ENCODE results near the gene GPR108.

DNA sequence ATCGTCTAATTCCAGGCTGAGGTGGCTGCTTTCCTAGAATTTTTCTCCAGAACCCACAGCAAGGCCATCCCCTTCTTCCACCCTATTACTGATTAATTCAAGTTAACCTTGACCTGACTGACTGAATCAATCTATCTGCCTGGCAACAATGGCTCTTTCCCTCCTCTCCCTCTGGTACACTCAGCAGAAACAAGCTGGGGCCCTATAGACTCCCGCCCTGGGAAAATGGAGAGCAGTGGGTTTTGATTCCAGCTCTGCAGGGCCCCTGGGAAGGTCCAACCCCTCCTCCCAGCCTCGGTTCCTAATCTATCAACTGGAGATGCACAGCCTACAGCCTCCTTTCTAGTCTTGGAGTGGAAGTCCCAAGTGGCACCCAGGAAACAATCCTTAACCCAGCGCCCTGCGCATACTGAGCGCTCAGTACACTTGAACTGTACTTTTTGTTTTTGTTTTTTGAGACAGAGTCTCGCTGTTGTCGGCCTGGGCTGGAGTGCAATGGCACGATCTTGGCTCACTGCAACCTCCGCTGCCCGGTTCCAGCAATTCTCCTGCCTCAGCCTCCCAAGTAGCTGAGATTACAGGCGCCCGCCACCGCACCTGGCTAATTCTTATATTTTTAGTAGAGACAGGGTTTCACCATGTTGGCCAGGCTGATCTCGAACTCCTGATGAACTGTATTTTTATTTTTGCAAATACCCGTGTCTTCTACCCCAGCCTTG is 11.7 kb downstream of the GPR108 start:
- TF ChIP-seq, protein P1, sequence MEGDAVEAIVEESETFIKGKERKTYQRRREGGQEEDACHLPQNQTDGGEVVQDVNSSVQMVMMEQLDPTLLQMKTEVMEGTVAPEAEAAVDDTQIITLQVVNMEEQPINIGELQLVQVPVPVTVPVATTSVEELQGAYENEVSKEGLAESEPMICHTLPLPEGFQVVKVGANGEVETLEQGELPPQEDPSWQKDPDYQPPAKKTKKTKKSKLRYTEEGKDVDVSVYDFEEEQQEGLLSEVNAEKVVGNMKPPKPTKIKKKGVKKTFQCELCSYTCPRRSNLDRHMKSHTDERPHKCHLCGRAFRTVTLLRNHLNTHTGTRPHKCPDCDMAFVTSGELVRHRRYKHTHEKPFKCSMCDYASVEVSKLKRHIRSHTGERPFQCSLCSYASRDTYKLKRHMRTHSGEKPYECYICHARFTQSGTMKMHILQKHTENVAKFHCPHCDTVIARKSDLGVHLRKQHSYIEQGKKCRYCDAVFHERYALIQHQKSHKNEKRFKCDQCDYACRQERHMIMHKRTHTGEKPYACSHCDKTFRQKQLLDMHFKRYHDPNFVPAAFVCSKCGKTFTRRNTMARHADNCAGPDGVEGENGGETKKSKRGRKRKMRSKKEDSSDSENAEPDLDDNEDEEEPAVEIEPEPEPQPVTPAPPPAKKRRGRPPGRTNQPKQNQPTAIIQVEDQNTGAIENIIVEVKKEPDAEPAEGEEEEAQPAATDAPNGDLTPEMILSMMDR (conservative IDR thresholded peaks at IDR 0.05; ENCODE audit: low read length) = no peak
- TF ChIP-seq EZH2phosphoT487 (IDR thresholded peaks at IDR 0.05; ENCODE audit: borderline replicate concordance) = no peak
